AG10803 (cell line): Measurements from ENCODE around the gene DROSHA.

Experiments
- DNase-seq: peaks from one replicate; pipeline ENCODE4 v3.0.0; 2010; ENCODE audit warnings: low read depth
- H3K4me3 ChIP-seq: 2 replicates; pipeline ENCODE4 v1.5.1; 2011; ENCODE audit warnings: mild to moderate bottlenecking, low read length, control low read depth
- CTCF ChIP-seq: conservative IDR thresholded peaks from 2 replicates; pipeline ENCODE4 v1.5.1; 2011; ENCODE audit warnings: mild to moderate bottlenecking, low read length, control low read depth, inconsistent platforms

Gene DROSHA

DNA sequence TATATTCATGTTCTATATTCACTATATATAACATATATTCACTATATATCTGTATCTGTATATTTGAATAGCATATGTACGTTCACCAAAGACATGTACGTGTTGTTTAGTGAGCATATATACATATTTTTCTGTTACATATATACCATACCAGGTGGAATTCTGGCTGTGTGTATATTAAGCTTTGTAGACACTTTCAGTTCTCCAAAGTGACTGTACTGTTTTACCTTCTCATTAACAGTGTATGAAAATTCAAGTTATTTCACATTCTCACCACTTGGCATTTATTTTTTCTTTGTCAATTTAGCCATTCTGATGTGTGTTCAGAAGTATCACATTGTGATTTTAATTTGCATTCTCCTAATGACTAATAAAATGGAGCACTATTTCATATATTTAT is 52.2 kb downstream of the DROSHA start:
- no peak overlapping the region for H3K4me3 ChIP-seq
- DNase-seq = no peak
- TF ChIP-seq CTCF = no peak

DNA sequence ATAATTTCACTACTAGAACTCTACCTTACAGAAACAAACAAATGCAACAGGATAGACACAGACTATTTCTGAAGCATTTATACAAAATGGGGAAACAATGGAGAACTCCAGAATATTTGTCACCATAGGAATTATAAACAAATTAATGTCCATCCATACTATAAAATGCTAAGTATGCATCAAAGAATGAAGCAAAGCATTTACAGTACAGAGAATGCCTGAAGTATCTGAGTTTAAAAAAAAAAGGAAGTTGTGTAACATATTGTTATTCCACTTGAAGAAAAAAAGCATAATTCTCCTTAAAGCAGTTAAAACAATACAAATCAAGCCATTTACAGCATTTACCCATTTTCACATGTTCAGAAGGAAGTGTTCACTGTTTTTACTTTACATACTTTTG is 53.0 kb downstream of the DROSHA start:
- H3K4me3 ChIP-seq = no peak overlapping the region
- TF ChIP-seq CTCF = no peak
- peak; percentile 56 for DNase-seq

- DNase-seq = no peak
- no peak for TF ChIP-seq CTCF
- H3K4me3 ChIP-seq = no peak overlapping the region
Observed at GRCh38 chr5:31477971-31478370, 53.9 kb downstream of the DROSHA start.

DNA sequence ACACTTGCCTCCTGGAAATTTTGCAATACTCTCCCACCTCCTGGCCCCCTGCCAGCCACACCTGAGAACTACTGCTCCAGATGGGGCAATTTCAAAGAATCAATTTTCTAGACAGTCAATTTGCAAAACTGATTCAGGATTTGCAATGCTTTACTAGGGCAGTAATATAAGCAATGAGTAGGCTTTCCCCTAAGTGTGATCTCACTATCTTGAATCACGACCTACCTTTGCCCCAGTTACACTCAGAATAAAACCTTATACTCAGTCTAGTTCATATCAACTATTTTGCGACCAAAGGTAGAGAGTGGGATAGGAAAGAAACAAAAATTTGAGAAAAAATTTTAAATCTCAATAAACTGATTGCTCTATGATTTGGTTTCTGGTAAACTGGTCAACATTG is 54.4 kb downstream of the DROSHA start:
- H3K4me3 ChIP-seq = no peak overlapping the region
- DNase-seq = no peak
- no peak for TF ChIP-seq CTCF

GRCh38 chr5:31476738-31477141 is 55.2 kb downstream of the DROSHA start:
- no peak for TF ChIP-seq CTCF
- no peak overlapping the region for H3K4me3 ChIP-seq
- no peak for DNase-seq

DNA sequence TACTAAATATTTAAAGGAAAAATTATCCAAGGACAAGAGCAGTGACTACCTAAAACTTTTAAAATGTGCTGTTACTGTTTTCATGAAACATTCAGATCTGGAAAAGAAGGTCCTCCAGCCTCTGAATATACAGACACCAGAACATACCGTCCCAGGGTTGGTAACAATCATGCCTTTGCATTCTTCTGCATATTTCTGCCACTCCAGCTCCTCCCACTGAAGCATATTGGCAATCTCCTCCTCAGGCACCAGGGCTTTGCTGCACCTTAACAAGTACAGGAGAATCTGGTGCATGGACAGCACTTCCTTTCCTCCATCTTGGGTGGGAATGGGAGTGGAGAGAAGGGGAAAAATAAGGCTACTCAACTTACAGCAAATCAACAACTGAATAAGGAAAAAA is 60.0 kb downstream of the DROSHA start:
- TF ChIP-seq CTCF = no peak
- peak; percentile 21 for DNase-seq
- H3K4me3 ChIP-seq = no peak overlapping the region

DNA sequence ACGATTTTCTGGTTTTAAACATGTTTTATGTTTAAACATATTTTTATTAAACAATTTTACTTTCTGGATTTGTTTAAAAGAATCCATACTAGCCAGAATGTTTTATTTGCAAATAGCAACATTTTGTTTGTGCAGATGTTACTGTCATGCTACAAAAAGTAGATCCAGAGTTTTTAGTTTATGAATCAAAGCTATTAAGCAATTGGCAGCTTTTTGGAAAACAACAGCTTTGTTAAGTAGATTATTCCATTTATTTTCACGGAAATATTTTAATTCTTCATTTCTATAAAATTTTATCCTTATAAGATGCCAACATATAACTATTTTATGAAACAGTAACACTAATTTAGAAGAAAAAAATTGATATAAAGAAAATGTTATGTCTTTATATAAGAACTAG is 60.9 kb downstream of the DROSHA start:
- H3K4me3 ChIP-seq = no peak overlapping the region
- TF ChIP-seq CTCF = no peak
- no peak for DNase-seq
